IgD-negative memory B cell (primary cell): ENCODE data around the gene SPARC. TPM values are rescaled to one million over a fixed set of nuclear protein-coding genes. Genes with fewer than 3 reads are reported as not detected.

Experiments used
- H3K27ac Mint-ChIP-seq, 3 donors: one replicate each; pipeline ENCODE4 v1.8.0; 2020 to 2022; ENCODE audit warnings: mild to moderate bottlenecking in 3 of 3, mixed read lengths in 3 of 3, moderate library complexity in 1 of 3
- H3K27me3 Mint-ChIP-seq: one replicate; pipeline ENCODE4 v1.8.0; 2021; ENCODE audit warnings: mixed read lengths
- H3K36me3 Mint-ChIP-seq: one replicate; pipeline ENCODE4 v1.8.0; 2020; ENCODE audit warnings: mild to moderate bottlenecking, mixed read lengths
- H3K4me1 Mint-ChIP-seq, 3 donors: one replicate each; pipeline ENCODE4 v1.8.0; 2020 to 2022; ENCODE audit warnings: mixed read lengths in 3 of 3, mild to moderate bottlenecking in 1 of 3
- H3K4me3 Mint-ChIP-seq, 4 donors: one replicate each; pipeline ENCODE4 v1.8.0; 2020 to 2022; ENCODE audit warnings: mild to moderate bottlenecking in 4 of 4, mixed read lengths in 4 of 4, moderate library complexity in 3 of 4
- H3K9me3 Mint-ChIP-seq, 3 donors: one replicate each; pipeline ENCODE4 v1.8.0; 2020 to 2021; ENCODE audit warnings: mixed read lengths in 3 of 3, mild to moderate bottlenecking in 1 of 3
- polyA plus RNA-seq: library from polyadenylated mRNA; unstranded; fragments of 300-500 nt; fragmentation: Illumina TruSeq; gene quantifications from one replicate; pipeline ENCODE4 v1.2.3, GENCODE V29; 2021

The SPARC gene
- polyA plus RNA-seq, 1 donor from 2014 or later = 16.1 TPM

DNA sequence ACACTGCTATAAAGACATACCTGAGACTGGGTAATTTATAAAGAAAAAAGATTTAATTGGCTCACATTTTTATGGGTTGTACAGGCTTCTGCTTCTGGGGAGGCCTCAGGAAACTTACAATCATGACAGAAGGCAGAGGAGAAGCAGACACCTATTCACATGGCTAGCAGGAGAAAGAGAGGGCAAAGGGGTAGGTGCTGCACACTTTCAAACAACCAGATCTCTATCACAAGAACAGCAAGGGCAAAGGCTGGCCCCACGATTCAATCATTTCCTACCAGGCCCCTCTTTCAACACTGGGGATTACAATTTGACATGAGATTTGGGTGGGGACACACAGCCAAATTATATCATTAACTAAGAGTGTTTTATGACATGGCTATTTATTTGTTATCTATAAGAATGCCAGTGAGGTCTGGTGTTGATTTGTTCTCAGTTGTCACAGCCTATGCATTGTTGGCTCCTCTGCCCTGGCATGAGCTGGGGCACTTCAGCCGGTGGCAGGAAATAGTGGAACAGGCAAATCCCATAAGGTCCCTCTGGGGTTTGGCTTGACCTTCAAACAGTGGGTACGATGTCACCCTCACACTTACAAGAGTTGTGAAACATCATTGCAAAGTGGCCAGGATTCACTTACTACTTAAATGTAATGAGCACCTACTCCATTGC is 44.1 kb downstream of the SPARC start:
- H3K27me3 Mint-ChIP-seq = peaks cover 6% of the 10 kb centered on the region
- H3K27ac Mint-ChIP-seq = no peak overlapping the region
- no peak overlapping the region for H3K4me3 Mint-ChIP-seq
- no peaks in the 10 kb centered on the region for H3K4me1 Mint-ChIP-seq
- H3K9me3 Mint-ChIP-seq = peaks cover 0 to 8% (median 2%) of the 10 kb centered on the region in 3 donors
- no peaks in the 10 kb centered on the region for H3K36me3 Mint-ChIP-seq

DNA sequence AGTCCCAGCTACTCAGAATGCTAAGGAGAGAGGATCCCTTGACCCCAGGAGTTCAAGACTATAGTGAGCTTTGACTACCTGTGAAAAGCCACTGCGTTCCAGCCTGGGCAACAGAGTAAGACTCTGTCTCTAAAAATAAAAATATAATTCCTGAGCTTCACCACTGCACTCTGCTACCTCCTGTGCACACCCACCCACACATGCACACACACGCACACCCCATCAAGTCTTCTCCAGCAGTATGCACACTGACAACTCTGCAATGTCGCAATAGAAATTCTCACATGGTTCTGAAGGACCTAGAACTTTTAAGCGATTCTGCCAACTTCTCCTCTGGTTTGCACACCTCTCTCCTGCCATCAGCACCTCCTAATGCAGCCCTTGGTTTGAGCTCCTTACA is 48.1 kb downstream of the SPARC start:
- Mint-ChIP-seq H3K27ac (no peak overlapping the region), H3K27me3 (peaks cover 3% of the 10 kb centered on the region)

DNA sequence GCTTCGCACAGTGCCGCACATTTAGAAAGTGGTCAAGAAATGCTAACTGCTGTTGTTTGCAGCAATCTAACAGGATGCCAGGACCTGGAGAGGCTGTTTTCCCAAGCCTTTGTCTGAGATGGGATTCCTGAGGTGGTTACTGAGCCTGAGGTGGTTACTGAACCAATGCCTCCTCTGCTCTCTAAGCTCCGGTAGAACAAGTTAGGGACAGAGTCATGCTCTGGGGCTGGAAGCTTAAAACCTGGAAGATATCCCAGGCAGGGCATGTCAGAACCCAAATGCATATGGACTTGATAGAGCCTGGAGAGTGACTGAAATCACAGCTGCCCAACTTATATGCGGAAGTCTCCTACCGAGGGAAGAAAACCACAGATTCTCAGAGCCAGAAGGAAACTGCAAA is 49.0 kb downstream of the SPARC start:
- Mint-ChIP-seq H3K27ac (no peak overlapping the region), H3K9me3 (peaks cover 0 to 4% (median 0%) of the 10 kb centered on the region in 3 donors), H3K36me3 (no peaks in the 10 kb centered on the region), H3K27me3 (peaks cover 3% of the 10 kb centered on the region), H3K4me3 (no peak overlapping the region), H3K4me1 (no peaks in the 10 kb centered on the region)

More for the DNA sequence above, 48.1 kb downstream of the SPARC start:
- Mint-ChIP-seq H3K4me1 (no peaks in the 10 kb centered on the region), H3K4me3 (no peak overlapping the region), H3K9me3 (peaks cover 0 to 6% (median 2%) of the 10 kb centered on the region in 3 donors), H3K36me3 (no peaks in the 10 kb centered on the region)

DNA sequence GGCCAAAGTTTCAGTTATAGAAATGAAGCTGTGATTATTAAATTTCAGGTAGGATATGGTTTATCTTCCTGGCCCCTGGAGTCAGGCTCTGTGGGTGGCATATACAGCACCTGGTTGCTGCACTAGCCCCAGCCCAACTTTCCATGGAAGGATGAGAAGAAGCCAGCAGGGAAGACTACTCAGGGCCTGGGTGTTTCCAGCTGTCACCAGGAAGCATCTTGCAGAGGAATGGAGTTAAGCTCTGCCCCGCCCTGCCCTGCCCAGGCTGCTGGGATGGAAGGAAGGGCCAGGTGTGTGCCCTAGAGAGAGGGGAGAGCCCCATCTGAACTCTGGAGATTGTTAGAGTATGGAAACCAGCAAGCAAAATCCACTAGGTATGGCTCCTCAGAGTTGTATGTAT is 52.8 kb downstream of the SPARC start:
- no peak overlapping the region for H3K27ac Mint-ChIP-seq
- no peak overlapping the region for H3K4me3 Mint-ChIP-seq
- H3K4me1 Mint-ChIP-seq = no peaks in the 10 kb centered on the region
- H3K27me3 Mint-ChIP-seq = peaks cover 2% of the 10 kb centered on the region
- no peaks in the 10 kb centered on the region for H3K36me3 Mint-ChIP-seq
- H3K9me3 Mint-ChIP-seq = no peaks in the 10 kb centered on the region

DNA sequence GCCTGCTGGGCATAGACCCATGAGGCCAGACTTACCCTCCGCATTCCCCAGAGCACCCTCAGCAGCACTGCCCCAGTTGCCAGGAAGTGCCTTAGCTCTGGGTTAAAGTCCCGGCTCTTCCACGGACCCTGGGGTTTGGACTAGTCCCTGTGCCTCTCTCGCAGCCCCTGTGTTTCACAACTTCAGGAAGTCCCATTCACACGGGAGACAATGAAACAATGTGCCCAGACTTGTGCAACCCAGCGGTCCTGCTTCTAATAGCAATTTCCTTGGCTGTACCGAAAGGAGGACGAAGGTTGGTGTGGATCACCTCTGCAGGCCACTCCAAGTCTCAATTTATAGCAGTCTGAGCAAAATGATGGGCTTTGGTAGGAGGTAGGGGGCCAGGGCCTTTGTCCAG is 53.8 kb downstream of the SPARC start:
- no peaks in the 10 kb centered on the region for H3K36me3 Mint-ChIP-seq
- no peaks in the 10 kb centered on the region for H3K4me1 Mint-ChIP-seq
- H3K27me3 Mint-ChIP-seq = peaks cover 3% of the 10 kb centered on the region
- no peak overlapping the region for H3K4me3 Mint-ChIP-seq
- no peaks in the 10 kb centered on the region for H3K9me3 Mint-ChIP-seq
- H3K27ac Mint-ChIP-seq = no peak overlapping the region

DNA sequence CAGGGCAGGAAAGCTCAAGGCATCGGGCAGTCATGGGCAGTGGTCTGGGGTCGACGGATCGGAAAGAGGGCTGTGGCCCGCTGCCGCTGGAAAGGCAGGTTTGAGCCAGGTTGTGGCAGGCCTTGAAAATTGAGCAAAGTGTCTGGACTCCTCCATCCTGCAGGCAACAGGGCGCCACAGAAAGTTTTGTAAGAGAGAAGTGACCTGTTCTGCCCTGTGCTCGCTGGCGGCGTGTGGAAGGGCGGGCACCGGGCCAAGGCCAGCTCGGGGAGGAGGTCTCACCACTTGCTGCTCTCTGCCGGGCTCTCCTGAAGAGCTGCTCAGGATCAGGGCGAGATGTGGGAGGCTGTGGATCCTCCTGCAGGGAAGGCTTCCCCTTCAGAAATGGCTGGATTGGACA is 54.2 kb downstream of the SPARC start:
- H3K4me3 Mint-ChIP-seq = no peak overlapping the region

DNA sequence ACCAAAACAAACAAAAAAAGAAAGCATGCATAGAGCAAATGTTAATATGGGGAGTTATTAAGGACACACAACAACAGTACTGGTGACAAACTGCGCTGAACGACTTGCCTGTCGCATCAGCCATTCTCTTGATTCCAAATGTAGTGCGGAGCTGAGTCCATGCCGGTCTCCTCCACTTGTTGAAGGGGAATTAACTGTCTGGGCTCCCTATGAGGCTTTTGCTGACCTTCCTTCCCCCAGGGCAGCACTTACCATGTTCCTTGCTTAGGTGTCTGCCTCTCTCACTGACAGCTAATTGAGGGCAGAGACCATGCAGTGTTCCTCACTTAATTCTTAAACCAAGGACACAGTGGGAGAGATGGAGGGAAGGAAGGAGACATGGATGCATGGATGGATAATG is 54.8 kb downstream of the SPARC start:
- Mint-ChIP-seq H3K27ac (peak overlapping the region in 1 of 3 donors; percentile 41), H3K9me3 (no peaks in the 10 kb centered on the region), H3K27me3 (peaks cover 3% of the 10 kb centered on the region), H3K36me3 (no peaks in the 10 kb centered on the region), H3K4me3 (no peak overlapping the region), H3K4me1 (no peaks in the 10 kb centered on the region)

More for the DNA sequence above, 54.2 kb downstream of the SPARC start:
- H3K27ac Mint-ChIP-seq = peak overlapping the region in 1 of 3 donors; percentile 41
- H3K4me1 Mint-ChIP-seq = no peaks in the 10 kb centered on the region
- H3K9me3 Mint-ChIP-seq = no peaks in the 10 kb centered on the region
- peaks cover 3% of the 10 kb centered on the region for H3K27me3 Mint-ChIP-seq
- H3K36me3 Mint-ChIP-seq = no peaks in the 10 kb centered on the region

DNA sequence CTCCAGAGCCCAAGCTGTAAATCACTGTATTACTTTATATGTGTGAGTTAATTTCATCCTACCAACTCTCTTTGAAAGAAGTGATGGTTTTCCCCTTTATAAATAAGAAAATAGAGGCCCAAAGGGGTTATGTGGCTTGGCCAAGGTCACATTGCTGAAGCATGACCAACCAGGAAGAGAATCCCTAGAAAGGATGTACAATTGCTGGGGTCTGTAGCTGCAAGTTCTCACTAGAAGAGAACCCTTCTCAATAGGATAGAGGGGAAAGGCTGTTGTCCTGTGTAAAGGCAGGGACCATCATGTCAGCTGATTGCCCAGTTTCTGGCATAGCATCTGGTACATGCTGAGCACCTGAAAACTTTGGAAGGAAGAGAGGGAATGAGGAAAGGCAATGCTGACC is 56.6 kb downstream of the SPARC start:
- peak overlapping the region in 1 of 3 donors; percentile 93 for H3K27ac Mint-ChIP-seq
- peaks cover 3% of the 10 kb centered on the region for H3K27me3 Mint-ChIP-seq
- H3K9me3 Mint-ChIP-seq = no peaks in the 10 kb centered on the region
- H3K36me3 Mint-ChIP-seq = no peaks in the 10 kb centered on the region
- no peaks in the 10 kb centered on the region for H3K4me1 Mint-ChIP-seq
- H3K4me3 Mint-ChIP-seq = no peak overlapping the region

DNA sequence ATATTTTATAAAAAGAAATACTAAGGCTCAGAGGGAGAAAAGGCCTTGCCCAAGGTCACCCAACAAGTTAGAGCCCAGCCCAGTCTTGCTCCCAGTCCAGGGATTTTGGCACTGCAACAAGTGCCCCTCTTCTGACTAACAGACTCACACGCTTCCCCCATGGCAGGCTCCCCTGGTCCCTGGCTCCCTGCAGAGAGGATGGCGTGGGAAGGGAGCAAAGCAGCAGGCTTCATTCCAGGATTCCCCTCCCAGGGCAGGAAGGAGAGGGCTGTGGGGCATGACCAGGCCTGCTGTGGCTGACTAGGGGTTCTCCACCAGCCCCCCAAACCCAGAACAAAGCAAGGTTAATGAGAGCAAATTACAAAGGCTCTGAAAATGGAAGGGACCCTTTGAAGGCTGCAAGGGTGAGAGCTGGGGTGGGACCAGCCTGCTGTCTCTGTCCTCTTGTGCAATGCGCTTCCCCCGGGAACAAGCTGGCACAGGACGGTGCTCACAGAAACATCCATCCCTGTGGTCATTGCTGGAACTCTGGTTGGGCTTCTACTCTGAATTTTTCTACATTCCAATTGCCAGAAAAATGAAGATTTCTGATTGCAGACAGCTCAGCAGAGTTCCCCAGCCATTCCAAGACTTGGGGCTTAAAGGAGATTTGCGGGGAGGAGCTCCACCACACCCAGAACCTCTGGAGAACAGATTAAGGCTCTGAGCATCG is 58.4 kb downstream of the SPARC start:
- H3K4me3 Mint-ChIP-seq = no peak overlapping the region
- no peaks in the 10 kb centered on the region for H3K36me3 Mint-ChIP-seq
- no peaks in the 10 kb centered on the region for H3K9me3 Mint-ChIP-seq
- H3K27me3 Mint-ChIP-seq = peaks cover 5% of the 10 kb centered on the region
- no peaks in the 10 kb centered on the region for H3K4me1 Mint-ChIP-seq
- H3K27ac Mint-ChIP-seq = no peak overlapping the region

DNA sequence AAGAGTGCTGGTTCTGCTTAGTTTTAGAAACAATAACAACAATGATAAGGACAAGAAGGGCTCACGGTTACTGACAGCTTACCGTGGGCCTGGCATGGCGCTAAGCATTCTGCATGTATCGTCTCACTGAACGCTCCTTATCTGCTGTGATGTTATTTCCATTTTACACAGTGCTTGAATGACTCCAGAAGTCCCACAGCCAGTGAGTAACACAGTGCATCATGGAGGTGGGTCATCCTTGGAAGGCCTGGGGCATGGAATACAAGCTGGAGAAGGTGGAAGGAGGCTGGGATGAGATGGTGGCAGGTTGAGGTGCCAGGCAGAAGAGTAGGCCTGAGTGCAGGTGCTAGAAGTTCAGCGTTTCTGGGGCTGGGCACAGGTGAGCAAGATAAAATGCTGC is 59.1 kb downstream of the SPARC start:
- peaks cover 5% of the 10 kb centered on the region for H3K27me3 Mint-ChIP-seq
- no peak overlapping the region for H3K27ac Mint-ChIP-seq
- H3K9me3 Mint-ChIP-seq = no peaks in the 10 kb centered on the region
- H3K36me3 Mint-ChIP-seq = no peaks in the 10 kb centered on the region
- no peaks in the 10 kb centered on the region for H3K4me1 Mint-ChIP-seq
- H3K4me3 Mint-ChIP-seq = no peak overlapping the region

DNA sequence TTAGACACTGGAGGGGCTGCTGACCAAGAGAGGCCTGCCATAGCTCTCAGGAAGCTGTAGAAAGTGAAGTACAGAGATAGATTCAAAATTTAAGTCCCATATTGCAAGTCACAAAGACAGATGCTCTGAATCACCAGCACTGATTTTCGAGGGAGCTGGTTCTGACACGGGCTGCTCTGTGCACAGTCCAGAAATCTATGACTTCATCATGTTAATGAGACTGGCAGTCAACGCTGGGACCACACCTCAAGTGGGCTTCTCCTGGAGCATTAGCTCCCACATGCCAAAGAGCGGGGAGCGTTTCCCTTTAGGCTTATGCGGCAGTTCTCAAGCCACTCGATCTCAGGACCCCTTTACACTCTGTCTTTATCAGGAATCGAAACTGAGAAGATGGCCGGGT is 61.4 kb downstream of the SPARC start:
- H3K27me3 Mint-ChIP-seq = peaks cover 16% of the 10 kb centered on the region
- H3K9me3 Mint-ChIP-seq = no peaks in the 10 kb centered on the region
- H3K36me3 Mint-ChIP-seq = peaks cover 2% of the 10 kb centered on the region
- H3K4me3 Mint-ChIP-seq = no peak overlapping the region
- no peaks in the 10 kb centered on the region for H3K4me1 Mint-ChIP-seq
- no peak overlapping the region for H3K27ac Mint-ChIP-seq

DNA sequence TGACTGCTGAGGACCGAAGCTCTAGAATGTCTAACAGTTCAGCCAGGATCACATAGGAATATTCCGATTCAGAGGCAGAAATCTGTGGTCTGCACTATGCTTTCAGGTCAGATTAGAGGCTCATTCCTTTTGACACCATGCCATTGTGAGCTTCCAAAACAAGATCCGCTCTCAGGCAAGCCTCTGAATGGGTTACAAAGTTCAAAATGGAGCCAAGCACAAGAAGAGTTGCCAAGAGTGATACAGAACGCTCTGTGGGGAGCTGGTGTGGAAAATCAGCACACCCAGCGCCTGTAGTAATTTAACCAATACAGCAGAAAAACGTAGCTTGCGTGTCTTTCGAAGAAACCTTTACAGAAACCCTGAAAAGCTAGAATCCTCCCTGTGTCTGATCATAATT is 62.2 kb downstream of the SPARC start:
- Mint-ChIP-seq H3K36me3 (peaks cover 2% of the 10 kb centered on the region), H3K27me3 (peaks cover 16% of the 10 kb centered on the region), H3K27ac (no peak overlapping the region), H3K4me1 (no peaks in the 10 kb centered on the region), H3K9me3 (no peaks in the 10 kb centered on the region), H3K4me3 (no peak overlapping the region)

DNA sequence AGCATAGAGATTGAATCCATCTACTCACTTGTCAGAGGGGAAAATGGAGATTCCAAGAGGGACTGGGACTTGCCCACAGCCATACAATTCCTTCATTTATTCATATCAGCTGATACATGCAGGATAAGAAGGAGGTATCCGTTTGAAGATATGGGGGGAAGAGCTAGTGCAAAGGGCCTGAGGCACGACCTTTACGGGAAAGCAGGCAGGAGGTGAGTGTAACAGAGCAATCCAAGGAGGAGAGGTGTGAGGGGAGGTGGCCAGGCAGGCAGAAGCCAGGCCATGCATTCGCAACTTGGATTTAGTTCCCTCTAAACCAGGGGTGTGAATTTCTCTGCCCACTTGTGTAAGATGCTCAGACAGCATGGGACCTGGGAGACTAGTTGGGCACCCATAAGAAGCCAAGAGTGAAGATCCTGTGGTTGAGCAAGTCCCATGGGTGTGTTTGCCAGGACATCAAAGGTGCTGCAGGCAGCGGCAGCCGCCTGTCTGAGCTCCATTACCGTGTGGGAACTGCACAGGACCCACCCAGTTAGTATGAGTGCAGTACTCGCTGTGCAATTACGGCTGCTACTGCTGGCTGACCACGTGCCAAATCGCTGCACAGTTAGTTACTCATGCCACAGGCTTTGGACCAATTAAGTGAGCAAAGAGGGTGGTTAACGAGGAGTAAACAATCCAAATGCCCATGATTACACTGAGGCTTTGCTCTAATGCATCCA is 64.2 kb downstream of the SPARC start:
- Mint-ChIP-seq H3K4me3 (no peak overlapping the region), H3K9me3 (no peaks in the 10 kb centered on the region), H3K27me3 (peaks cover 15% of the 10 kb centered on the region), H3K36me3 (peaks cover 2% of the 10 kb centered on the region), H3K27ac (no peak overlapping the region), H3K4me1 (no peaks in the 10 kb centered on the region)

DNA sequence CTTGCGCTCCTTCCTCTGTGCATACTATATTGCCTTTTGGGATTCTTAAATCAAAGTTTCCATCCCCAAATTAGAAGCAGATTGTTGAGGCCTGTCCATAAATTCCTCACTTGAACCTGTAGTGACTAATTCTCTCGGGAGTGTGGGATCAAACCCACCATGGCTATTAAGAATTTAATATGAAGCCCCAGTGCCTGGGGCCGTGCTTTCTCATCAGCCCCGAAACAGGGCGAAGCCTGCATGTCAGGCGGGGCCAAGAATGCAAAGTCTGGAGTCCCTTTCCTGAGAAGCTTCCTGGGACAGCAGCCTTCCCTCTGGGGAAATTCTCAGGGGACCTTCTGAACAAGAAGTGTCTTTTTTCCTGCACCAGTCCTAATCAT is 66.3 kb downstream of the SPARC start:
- peaks cover 26% of the 10 kb centered on the region for H3K27me3 Mint-ChIP-seq
- H3K36me3 Mint-ChIP-seq = peaks cover 4% of the 10 kb centered on the region
- H3K27ac Mint-ChIP-seq = no peak overlapping the region
- H3K4me1 Mint-ChIP-seq = no peaks in the 10 kb centered on the region
- no peak overlapping the region for H3K4me3 Mint-ChIP-seq
- H3K9me3 Mint-ChIP-seq = peaks cover 0 to 4% (median 0%) of the 10 kb centered on the region in 3 donors

DNA sequence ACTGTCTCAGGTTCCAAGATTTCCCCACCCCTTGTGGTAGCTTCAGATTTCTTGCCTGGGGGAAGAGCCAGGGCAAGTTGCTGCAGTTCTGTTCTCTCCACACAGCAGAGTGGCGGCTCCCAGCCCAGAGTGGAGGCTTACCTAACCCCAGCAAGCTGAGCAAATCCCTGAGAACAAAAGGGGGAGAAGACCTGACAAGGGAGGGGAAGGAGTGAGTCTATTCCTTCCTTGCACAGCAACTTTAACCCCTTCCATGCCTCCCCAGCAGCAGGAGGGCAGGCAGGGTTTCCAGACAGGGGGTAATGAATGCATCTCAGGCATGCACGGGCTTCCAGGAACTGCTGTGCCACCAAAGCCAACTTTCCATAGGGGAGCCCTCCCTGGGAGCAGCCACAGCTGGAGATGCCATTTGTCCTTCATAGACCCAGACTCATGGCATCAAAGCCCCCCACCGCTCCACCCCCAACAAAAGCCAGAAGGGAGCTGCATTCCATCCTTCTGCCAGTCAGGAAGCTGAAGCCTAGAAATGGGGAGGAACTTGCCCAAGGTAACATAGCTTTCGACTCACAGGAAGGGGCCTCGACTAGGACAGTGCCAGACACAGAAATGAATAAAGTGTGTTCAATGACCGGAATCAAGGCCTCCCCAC is 66.8 kb downstream of the SPARC start:
- no peaks in the 10 kb centered on the region for H3K4me1 Mint-ChIP-seq
- H3K27ac Mint-ChIP-seq = no peak overlapping the region
- peaks cover 30% of the 10 kb centered on the region for H3K27me3 Mint-ChIP-seq
- H3K36me3 Mint-ChIP-seq = peaks cover 4% of the 10 kb centered on the region
- peaks cover 0 to 4% (median 0%) of the 10 kb centered on the region in 3 donors for H3K9me3 Mint-ChIP-seq
- no peak overlapping the region for H3K4me3 Mint-ChIP-seq
